SU-DHL-6 (cell line): ENCODE measurements around the gene CALHM3.

Experiments used
- EZH2phosphoT487 ChIP-seq: fragments of 200-600 bp; sonication (generic), shearing (Covaris generic); conservative IDR thresholded peaks from 2 replicates; pipeline ENCODE4 v1.6.1; 2018; ENCODE audit warnings: mild to moderate bottlenecking, antibody characterized with exemption, low read length, moderate library complexity, mixed read lengths
- TF ChIP-seq, protein P1 (sequence below): fragments of 200-600 bp; sonication (generic); IDR thresholded peaks from one replicate; pipeline ENCODE4 v1.5.1; 2017; ENCODE audit warnings: antibody characterized with exemption, mild to moderate bottlenecking, low read length, moderate library complexity; ENCODE audit not compliant: insufficient read depth, poor library complexity, severe bottlenecking

DNA sequence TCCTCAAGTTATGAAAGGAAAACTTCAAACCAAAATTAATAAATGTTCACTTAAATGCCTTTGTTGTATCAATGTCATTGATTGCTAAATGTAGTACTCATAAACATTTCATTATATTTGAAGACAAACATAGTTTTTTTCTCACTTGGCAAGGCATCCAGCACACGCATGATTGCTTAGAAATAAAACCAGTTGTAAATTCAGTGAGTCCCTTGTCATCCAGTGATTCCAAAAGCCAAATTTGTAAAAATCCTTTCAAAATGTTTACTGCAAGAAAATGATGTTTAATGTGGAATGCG lies 8.3 kb upstream of the CALHM3 start:
- TF ChIP-seq, protein P1, sequence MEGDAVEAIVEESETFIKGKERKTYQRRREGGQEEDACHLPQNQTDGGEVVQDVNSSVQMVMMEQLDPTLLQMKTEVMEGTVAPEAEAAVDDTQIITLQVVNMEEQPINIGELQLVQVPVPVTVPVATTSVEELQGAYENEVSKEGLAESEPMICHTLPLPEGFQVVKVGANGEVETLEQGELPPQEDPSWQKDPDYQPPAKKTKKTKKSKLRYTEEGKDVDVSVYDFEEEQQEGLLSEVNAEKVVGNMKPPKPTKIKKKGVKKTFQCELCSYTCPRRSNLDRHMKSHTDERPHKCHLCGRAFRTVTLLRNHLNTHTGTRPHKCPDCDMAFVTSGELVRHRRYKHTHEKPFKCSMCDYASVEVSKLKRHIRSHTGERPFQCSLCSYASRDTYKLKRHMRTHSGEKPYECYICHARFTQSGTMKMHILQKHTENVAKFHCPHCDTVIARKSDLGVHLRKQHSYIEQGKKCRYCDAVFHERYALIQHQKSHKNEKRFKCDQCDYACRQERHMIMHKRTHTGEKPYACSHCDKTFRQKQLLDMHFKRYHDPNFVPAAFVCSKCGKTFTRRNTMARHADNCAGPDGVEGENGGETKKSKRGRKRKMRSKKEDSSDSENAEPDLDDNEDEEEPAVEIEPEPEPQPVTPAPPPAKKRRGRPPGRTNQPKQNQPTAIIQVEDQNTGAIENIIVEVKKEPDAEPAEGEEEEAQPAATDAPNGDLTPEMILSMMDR: no peak
- no peak for TF ChIP-seq EZH2phosphoT487
